CD14-positive monocyte (primary cell): ENCODE data around the gene PPIE. TPM values are rescaled to one million over a fixed set of nuclear protein-coding genes. Genes with fewer than 3 reads are reported as not detected.

Experiments used
- DNase-seq, 3 donors: peaks; one replicate each; pipeline ENCODE4 v3.0.0-alpha.2; 2011 to 2022
- H2AFZ ChIP-seq: 2 replicates; pipeline ENCODE4 v1.6.0; 2012; ENCODE audit warnings: mild to moderate bottlenecking, low read depth, low read length, inconsistent platforms; ENCODE audit not compliant: insufficient read depth, poor library complexity, severe bottlenecking
- H3K27ac ChIP-seq, 2 donors: 1 replicate in 1 of 2; 2 replicates in 1 of 2; pipeline ENCODE4 v1.5.1; 2012 to 2013; ENCODE audit warnings: low read length in 2 of 2, control low read depth in 1 of 2, inconsistent platforms in 1 of 2, low read depth in 1 of 2, mild to moderate bottlenecking in 1 of 2
- H3K27me3 ChIP-seq, 2 donors: one replicate each; pipeline versions ENCODE4 v1.6.0 to v1.6.1; 2011 to 2013; ENCODE audit warnings: low read length in 2 of 2; ENCODE audit not compliant: control insufficient read depth in 2 of 2, insufficient read depth in 2 of 2
- H3K36me3 ChIP-seq, 2 donors: replicated peaks in 1 of 2; 1 replicate in 1 of 2; 2 replicates in 1 of 2; pipeline versions ENCODE4 v1.5.1 to v1.6.1; 2012 to 2013; ENCODE audit warnings: low read length in 2 of 2, control low read depth in 1 of 2, inconsistent platforms in 1 of 2, mild to moderate bottlenecking in 1 of 2; ENCODE audit not compliant: insufficient read depth in 2 of 2, control insufficient read depth in 1 of 2
- H3K4me1 ChIP-seq, 2 donors: 1 replicate in 1 of 2; 2 replicates in 1 of 2; pipeline versions ENCODE4 v1.5.1 to v1.6.1; 2012 to 2013; ENCODE audit warnings: low read length in 2 of 2, control low read depth in 1 of 2, inconsistent platforms in 1 of 2, mild to moderate bottlenecking in 1 of 2, moderate library complexity in 1 of 2; ENCODE audit not compliant: insufficient read depth in 2 of 2, control insufficient read depth in 1 of 2
- H3K4me2 ChIP-seq: replicated peaks from 2 replicates; pipeline ENCODE3; 2012; ENCODE audit warnings: low read length, moderate library complexity, mild to moderate bottlenecking; ENCODE audit not compliant: poor library complexity, severe bottlenecking; ENCODE audit errors: extremely low read depth
- H3K4me3 ChIP-seq, 3 experiments: fragments of 200-600 bp in 1 of 3; sonication (generic) in 1 of 3; replicated peaks in 1 of 3; 1 replicate in 2 of 3; 2 replicates in 1 of 3; pipeline ENCODE4 v1.5.1; 2011 to 2013; ENCODE audit warnings: low read length in 3 of 3, mild to moderate bottlenecking in 3 of 3, control low read depth in 2 of 3, low read depth in 2 of 3, inconsistent platforms in 1 of 3, moderate library complexity in 1 of 3
- H3K79me2 ChIP-seq: 2 replicates; pipeline ENCODE4 v1.6.0; 2012; ENCODE audit warnings: mild to moderate bottlenecking, control low read depth, inconsistent platforms, low read length, moderate library complexity; ENCODE audit not compliant: insufficient read depth
- H3K9ac ChIP-seq: 2 replicates; pipeline ENCODE4 v1.6.0; 2017; ENCODE audit warnings: low read length, mild to moderate bottlenecking; ENCODE audit not compliant: insufficient read depth, poor library complexity, severe bottlenecking
- H3K9me3 ChIP-seq, 2 donors: replicated peaks in 1 of 2; 1 replicate in 1 of 2; 2 replicates in 1 of 2; pipeline versions ENCODE4 v1.5.1 to v1.6.1; 2012 to 2013; ENCODE audit warnings: low read length in 2 of 2, control low read depth in 1 of 2; ENCODE audit not compliant: control insufficient read depth in 1 of 2, insufficient read depth in 1 of 2
- H4K20me1 ChIP-seq: 2 replicates; pipeline ENCODE4 v1.6.0; 2012; ENCODE audit warnings: mild to moderate bottlenecking, low read length, control low read depth, moderate library complexity; ENCODE audit not compliant: insufficient read depth
- H3K27ac Mint-ChIP-seq, 7 donors: one replicate each; pipeline ENCODE4 v1.8.0; 2020; ENCODE audit warnings: mild to moderate bottlenecking in 7 of 7, mixed read lengths in 7 of 7, moderate library complexity in 6 of 7, inconsistent platforms in 2 of 7
- H3K27me3 Mint-ChIP-seq, 3 donors: one replicate each; pipeline ENCODE4 v1.8.0; 2021 to 2022; ENCODE audit warnings: low read depth in 3 of 3, mild to moderate bottlenecking in 3 of 3, mixed read lengths in 3 of 3, moderate library complexity in 3 of 3, inconsistent platforms in 1 of 3
- H3K36me3 Mint-ChIP-seq, 2 donors: one replicate each; pipeline ENCODE4 v1.8.0; 2020; ENCODE audit warnings: mixed read lengths in 2 of 2, inconsistent platforms in 1 of 2, mild to moderate bottlenecking in 1 of 2
- H3K4me1 Mint-ChIP-seq: one replicate; pipeline ENCODE4 v1.8.0; 2020; ENCODE audit warnings: mild to moderate bottlenecking, mixed read lengths
- H3K4me3 Mint-ChIP-seq, 2 donors: one replicate each; pipeline ENCODE4 v1.8.0; 2020; ENCODE audit warnings: mild to moderate bottlenecking in 2 of 2, mixed read lengths in 2 of 2, moderate library complexity in 1 of 2
- H3K9me3 Mint-ChIP-seq, 7 donors: one replicate each; pipeline ENCODE4 v1.8.0; 2020 to 2022; ENCODE audit warnings: mixed read lengths in 7 of 7, mild to moderate bottlenecking in 6 of 7, moderate library complexity in 6 of 7, inconsistent platforms in 2 of 7
- WGBS: methylation state at CpG from one replicate; pipeline ENCODE4 v1.1.5; 2013; ENCODE audit warnings: missing lambda C conversion rate; ENCODE audit not compliant: insufficient coverage; 5-methylcytosine and 5-hydroxymethylcytosine counted together
- intact Hi-C, 2 donors: fragments of 100-400 bp; cut with micrococcal nuclease; formaldehyde crosslinking; loops; one replicate each; pipeline versions ENCODE4 v1.15.0 to v1.15.1; 2023
- polyA plus RNA-seq, 3 donors: library from polyadenylated mRNA; depleted of rRNA in 1 of 3; unstranded in 2 of 3; stranded (reverse) in 1 of 3; fragments of 300-500 nt in 2 of 3; fragments of >200 nt in 1 of 3; fragmentation: Illumina TruSeq in 2 of 3; gene quantifications; 1 replicate in 2 of 3; 2 replicates in 1 of 3; pipeline ENCODE4 v1.2.3, GENCODE V29; 2012 to 2021
- TF ChIP-seq, protein P1 (sequence below): fragments of 200-600 bp; IDR thresholded peaks from one replicate; pipeline ENCODE4 v1.8.0; 2022; ENCODE audit warnings: antibody characterized with exemption, mild to moderate bottlenecking

PPIE gene
- polyA plus RNA-seq, 3 donors, result 48.8 to 55.9 (median 48.9) TPM

DNA sequence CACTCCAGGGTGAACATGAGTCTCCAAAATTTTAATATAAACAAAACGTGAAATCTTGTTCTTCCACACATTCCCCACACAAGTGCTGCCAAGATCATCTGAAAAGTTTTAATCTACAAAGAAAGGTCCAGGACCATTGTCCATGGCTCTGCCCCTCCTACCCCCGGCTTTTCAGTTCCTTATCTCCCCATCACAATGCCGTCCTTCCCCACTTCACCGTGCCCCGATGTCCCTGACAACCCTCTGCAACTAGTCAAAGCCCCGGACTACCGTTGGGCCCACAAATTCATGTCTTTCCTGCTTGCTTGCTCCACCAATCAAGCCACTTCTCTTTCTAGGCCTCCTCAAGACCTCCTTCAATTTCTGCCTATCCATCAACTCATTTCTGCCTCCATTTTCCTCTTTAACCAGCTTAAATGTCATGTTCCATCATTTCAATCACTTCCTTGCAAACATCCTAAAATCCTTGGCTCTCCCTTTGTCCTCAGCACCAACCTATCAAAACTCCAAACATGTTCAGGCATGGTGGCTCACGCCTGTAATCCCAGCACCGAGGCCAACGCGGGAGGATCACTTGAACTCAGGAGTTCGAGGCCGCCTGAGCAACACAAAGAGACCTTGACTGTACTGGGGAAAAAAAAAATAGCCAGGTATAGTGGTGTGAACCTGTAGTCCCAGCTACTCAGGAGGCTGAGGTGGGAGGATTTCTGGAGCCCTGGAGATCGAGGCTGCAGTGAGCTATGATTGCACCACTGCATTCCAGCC lies 64.0 kb downstream of the PPIE start:
- Histone ChIP-seq H3K9ac (no peak overlapping the region), H3K27ac (peak overlapping the region in 1 of 2 donors; percentile 33), H3K4me3 (no peak overlapping the region), H2AFZ (peak overlapping the region; percentile 61), H3K36me3 (no peaks in the 10 kb centered on the region), H3K79me2 (peaks cover 15% of the 10 kb centered on the region), H3K27me3 (no peaks in the 10 kb centered on the region), H3K4me2 (no peak overlapping the region), H3K9me3 (no peaks in the 10 kb centered on the region), H3K4me1 (peaks cover 42 to 51% of the 10 kb centered on the region in 2 donors), H4K20me1 (no peaks in the 10 kb centered on the region)
- Mint-ChIP-seq H3K36me3 (peaks cover 4 to 17% of the 10 kb centered on the region in 2 donors), H3K4me1 (peaks cover 49% of the 10 kb centered on the region), H3K4me3 (no peak overlapping the region), H3K27me3 (peaks cover 0 to 1% (median 0%) of the 10 kb centered on the region in 3 donors), H3K9me3 (peaks cover 2 to 5% (median 4%) of the 10 kb centered on the region in 7 donors), H3K27ac (peak overlapping the region; percentile 7 to 80 (median 42))
- no peak for DNase-seq
- WGBS, result 49% methylated on average over 10 of the region's 14 CpGs
- intact Hi-C loops, result no loop called here
- TF ChIP-seq, protein P1, sequence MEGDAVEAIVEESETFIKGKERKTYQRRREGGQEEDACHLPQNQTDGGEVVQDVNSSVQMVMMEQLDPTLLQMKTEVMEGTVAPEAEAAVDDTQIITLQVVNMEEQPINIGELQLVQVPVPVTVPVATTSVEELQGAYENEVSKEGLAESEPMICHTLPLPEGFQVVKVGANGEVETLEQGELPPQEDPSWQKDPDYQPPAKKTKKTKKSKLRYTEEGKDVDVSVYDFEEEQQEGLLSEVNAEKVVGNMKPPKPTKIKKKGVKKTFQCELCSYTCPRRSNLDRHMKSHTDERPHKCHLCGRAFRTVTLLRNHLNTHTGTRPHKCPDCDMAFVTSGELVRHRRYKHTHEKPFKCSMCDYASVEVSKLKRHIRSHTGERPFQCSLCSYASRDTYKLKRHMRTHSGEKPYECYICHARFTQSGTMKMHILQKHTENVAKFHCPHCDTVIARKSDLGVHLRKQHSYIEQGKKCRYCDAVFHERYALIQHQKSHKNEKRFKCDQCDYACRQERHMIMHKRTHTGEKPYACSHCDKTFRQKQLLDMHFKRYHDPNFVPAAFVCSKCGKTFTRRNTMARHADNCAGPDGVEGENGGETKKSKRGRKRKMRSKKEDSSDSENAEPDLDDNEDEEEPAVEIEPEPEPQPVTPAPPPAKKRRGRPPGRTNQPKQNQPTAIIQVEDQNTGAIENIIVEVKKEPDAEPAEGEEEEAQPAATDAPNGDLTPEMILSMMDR, result no peak

DNA sequence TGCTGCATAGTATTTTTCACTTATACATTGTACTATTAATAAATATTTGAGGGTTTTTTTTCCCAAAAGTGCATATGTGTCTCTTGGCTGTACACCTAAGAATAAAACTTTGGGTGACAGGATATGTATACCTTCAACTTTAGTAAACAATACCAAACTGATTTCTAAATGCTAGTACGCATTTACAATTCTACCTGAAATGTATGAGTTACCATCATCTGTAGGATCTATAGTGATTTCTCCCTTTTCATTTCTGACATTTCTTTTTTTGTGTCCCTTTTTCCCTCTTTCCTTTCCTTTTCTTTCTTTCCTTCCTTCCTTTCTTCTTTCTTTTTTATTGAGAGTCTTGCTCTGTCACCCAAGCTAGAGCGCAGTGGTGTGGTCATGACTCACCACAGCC lies 66.7 kb downstream of the PPIE start:
- H3K4me3 Mint-ChIP-seq, result no peak overlapping the region
- H3K27me3 Mint-ChIP-seq, result peaks cover 0 to 1% (median 0%) of the 10 kb centered on the region in 3 donors
- intact Hi-C loops, result no loop called here
- TF ChIP-seq, protein P1, result no peak
- WGBS, result no CpG with 5 or more reads among the region's 2 CpGs
- peaks cover 37% of the 10 kb centered on the region for H3K4me1 Mint-ChIP-seq
- DNase-seq, result peak in 1 of 3 donors; percentile 40
- Histone ChIP-seq H3K9ac (no peak overlapping the region), H3K36me3 (peaks cover 0 to 2% of the 10 kb centered on the region in 2 donors), H3K27ac (no peak overlapping the region), H4K20me1 (no peaks in the 10 kb centered on the region), H3K27me3 (no peaks in the 10 kb centered on the region), H3K79me2 (peaks cover 12% of the 10 kb centered on the region), H3K4me1 (peaks cover 27 to 29% of the 10 kb centered on the region in 2 donors), H3K4me3 (no peak overlapping the region), H3K9me3 (no peaks in the 10 kb centered on the region), H3K4me2 (no peak overlapping the region), H2AFZ (no peak overlapping the region)
- peak overlapping the region in 2 of 7 donors; percentile 31 to 75 for H3K27ac Mint-ChIP-seq
- peaks cover 8 to 19% of the 10 kb centered on the region in 2 donors for H3K36me3 Mint-ChIP-seq
- peaks cover 2 to 5% (median 4%) of the 10 kb centered on the region in 7 donors for H3K9me3 Mint-ChIP-seq
